Prostate gland (tissue), 2 donors: ENCODE data around the gene ASB16. TPM values are rescaled to one million over a fixed set of nuclear protein-coding genes. Genes with fewer than 3 reads are reported as not detected.

ENCODE experiments used
- DNase-seq: peaks from one replicate; pipeline ENCODE4 v3.0.0-alpha.2; 2019; ENCODE audit warnings: low spot score
- H3K27ac ChIP-seq, 2 donors: fragments of 200-600 bp; sonication (generic); 2 replicates each; pipeline ENCODE4 v1.5.1; 2017 to 2019
- H3K27me3 ChIP-seq: fragments of 200-600 bp; sonication (generic); replicated peaks from 2 replicates; pipeline ENCODE4 v1.5.1; 2019; ENCODE audit not compliant: insufficient read depth
- H3K36me3 ChIP-seq, 2 donors: fragments of 200-600 bp; sonication (generic); 1 replicate in 1 of 2; 2 replicates in 1 of 2; pipeline versions ENCODE4 v1.5.1 to v1.8.1; 2017 to 2019
- H3K4me1 ChIP-seq: fragments of 200-600 bp; sonication (generic); replicated peaks from 2 replicates; pipeline ENCODE4 v1.5.1; 2019
- H3K4me3 ChIP-seq, 2 donors: fragments of 200-600 bp; sonication (generic); 2 replicates each; pipeline ENCODE4 v1.5.1; 2017 to 2019
- H3K9me3 ChIP-seq: fragments of 200-600 bp; sonication (generic); 2 replicates; pipeline ENCODE4 v1.5.1; 2017
- CTCF ChIP-seq, 4 experiments: fragments of 200-600 bp in 2 of 4; fragments of 450-650 bp in 2 of 4; sonication (generic) in 2 of 4; IDR thresholded peaks; 1 replicate in 3 of 4; 2 replicates in 1 of 4; pipeline ENCODE4 v1.5.1; 2016 to 2019; ENCODE audit warnings: antibody characterized with exemption in 4 of 4, mild to moderate bottlenecking in 2 of 4, moderate library complexity in 2 of 4
- POLR2A ChIP-seq: fragments of 450-650 bp; IDR thresholded peaks from one replicate; pipeline ENCODE4 v1.6.1; 2016; ENCODE audit warnings: antibody characterized with exemption, mild to moderate bottlenecking
- POLR2AphosphoS5 ChIP-seq: sonication (generic); formaldehyde crosslinking; IDR thresholded peaks from one replicate; pipeline ENCODE4 v1.6.1; 2017; ENCODE audit warnings: antibody characterized with exemption
- WGBS: methylation state at CpG from one replicate; pipeline ENCODE4 v1.1.5; 2018; 5-methylcytosine and 5-hydroxymethylcytosine counted together
- intact Hi-C: fragments of 100-400 bp; cut with DNase I; formaldehyde crosslinking; loops from one replicate; pipeline ENCODE4 v1.14.2; 2022
- total RNA-seq, 2 donors: library from RNA; depleted of rRNA; stranded (reverse); fragments of >200 nt; gene quantifications; one replicate each; pipeline ENCODE4 v1.1.0, GENCODE V29; 2016

ASB16 gene
- total RNA-seq, 2 donors from 2014 or later, result 3.2 to 4.4 TPM

GRCh38 chr17:44206825-44207155, 36.3 kb downstream of the ASB16 start:
- 75% methylated on average over 6 of the region's 6 CpGs for WGBS
- DNase-seq, result no peak
- Histone ChIP-seq H3K27me3 (no peaks in the 10 kb centered on the region), H3K9me3 (no peaks in the 10 kb centered on the region), H3K4me3 (no peak overlapping the region), H3K27ac (no peak overlapping the region), H3K36me3 (no peaks in the 10 kb centered on the region), H3K4me1 (no peaks in the 10 kb centered on the region)
- TF ChIP-seq POLR2A, result no peak
- TF ChIP-seq CTCF (IDR thresholded peaks at IDR 0.05), result no peak
- no peak for TF ChIP-seq POLR2AphosphoS5
- intact Hi-C loops, result no loop called here

DNA sequence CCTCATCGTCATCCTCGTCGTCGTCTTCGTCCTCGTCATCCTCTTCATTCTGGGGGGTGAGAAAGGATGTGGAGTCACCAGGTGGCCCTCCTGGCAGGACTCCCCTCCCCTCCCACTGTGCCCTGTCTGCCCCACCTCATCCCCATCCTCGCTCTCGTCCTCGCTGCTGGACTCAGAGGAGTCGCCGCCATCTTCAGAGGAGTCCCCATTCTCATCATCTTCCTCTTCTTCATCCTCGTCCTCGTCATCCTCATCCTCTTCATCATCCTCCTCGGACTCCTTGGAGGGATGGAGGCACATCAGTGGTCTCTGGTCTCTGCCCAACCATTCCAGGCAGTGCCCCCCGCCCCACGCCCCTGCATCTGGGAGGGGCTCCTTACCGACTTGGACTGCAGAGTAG, 36.8 kb downstream of the ASB16 start:
- Histone ChIP-seq H3K9me3 (no peaks in the 10 kb centered on the region), H3K27ac (no peak overlapping the region), H3K36me3 (no peaks in the 10 kb centered on the region), H3K27me3 (no peaks in the 10 kb centered on the region), H3K4me1 (no peaks in the 10 kb centered on the region), H3K4me3 (no peak overlapping the region)
- 78% methylated on average over 17 of the region's 17 CpGs for WGBS
- DNase-seq, result no peak
- no peak for TF ChIP-seq POLR2A
- TF ChIP-seq POLR2AphosphoS5, result no peak
- no peak for TF ChIP-seq CTCF (IDR thresholded peaks at IDR 0.05)
- intact Hi-C loops, result no loop called here

DNA sequence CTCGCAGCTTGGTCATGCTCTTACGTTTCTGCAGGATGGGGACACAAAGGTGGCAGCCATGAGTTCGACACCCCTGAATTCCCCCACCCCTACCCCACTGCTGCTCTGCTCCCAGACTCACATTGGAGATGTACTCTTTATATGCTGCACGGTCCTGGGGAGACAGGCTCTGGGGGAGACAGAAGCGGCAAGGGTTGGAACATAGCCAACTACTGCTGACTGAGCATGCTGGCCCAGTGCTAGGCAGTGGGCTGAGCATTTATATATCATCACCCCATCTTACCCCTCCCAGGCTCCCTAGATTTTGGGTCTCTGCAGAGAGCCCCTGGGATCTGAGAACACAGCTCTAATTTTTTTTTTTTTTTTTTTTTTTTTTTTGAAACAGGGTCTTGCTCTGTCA, 37.2 kb downstream of the ASB16 start:
- H3K9me3 ChIP-seq, result no peaks in the 10 kb centered on the region
- intact Hi-C loops, result no loop called here
- no peaks in the 10 kb centered on the region for H3K27me3 ChIP-seq

GRCh38 chr17:44209786-44210341, 39.4 kb downstream of the ASB16 start:
- 79% methylated on average over 11 of the region's 11 CpGs for WGBS
- Histone ChIP-seq H3K27ac (peak overlapping the region; percentile 24 to 50), H3K27me3 (no peaks in the 10 kb centered on the region), H3K4me1 (no peaks in the 10 kb centered on the region), H3K9me3 (no peaks in the 10 kb centered on the region), H3K4me3 (no peak overlapping the region), H3K36me3 (peaks cover 4 to 5% of the 10 kb centered on the region in 2 donors)
- DNase-seq, result no peak
- intact Hi-C loops, result loop anchor here (5.0 kb wide), 1 partner anchor 137 kb away; the partner anchor contains the start of gene GRN
- TF ChIP-seq POLR2AphosphoS5, result no peak
- no peak for TF ChIP-seq CTCF (IDR thresholded peaks at IDR 0.05)
- TF ChIP-seq POLR2A, result no peak

More for the DNA sequence above, 37.2 kb downstream of the ASB16 start:
- H3K36me3 ChIP-seq, result no peaks in the 10 kb centered on the region
- 75% methylated on average over 5 of the region's 5 CpGs for WGBS
- DNase-seq, result no peak
- H3K4me3 ChIP-seq, result no peak overlapping the region
- TF ChIP-seq CTCF (IDR thresholded peaks at IDR 0.05) (no peak), POLR2A (no peak), POLR2AphosphoS5 (no peak)
- no peaks in the 10 kb centered on the region for H3K4me1 ChIP-seq
- no peak overlapping the region for H3K27ac ChIP-seq
